Measurements from ENCODE around the gene KRT2.

Gene KRT2

DNA sequence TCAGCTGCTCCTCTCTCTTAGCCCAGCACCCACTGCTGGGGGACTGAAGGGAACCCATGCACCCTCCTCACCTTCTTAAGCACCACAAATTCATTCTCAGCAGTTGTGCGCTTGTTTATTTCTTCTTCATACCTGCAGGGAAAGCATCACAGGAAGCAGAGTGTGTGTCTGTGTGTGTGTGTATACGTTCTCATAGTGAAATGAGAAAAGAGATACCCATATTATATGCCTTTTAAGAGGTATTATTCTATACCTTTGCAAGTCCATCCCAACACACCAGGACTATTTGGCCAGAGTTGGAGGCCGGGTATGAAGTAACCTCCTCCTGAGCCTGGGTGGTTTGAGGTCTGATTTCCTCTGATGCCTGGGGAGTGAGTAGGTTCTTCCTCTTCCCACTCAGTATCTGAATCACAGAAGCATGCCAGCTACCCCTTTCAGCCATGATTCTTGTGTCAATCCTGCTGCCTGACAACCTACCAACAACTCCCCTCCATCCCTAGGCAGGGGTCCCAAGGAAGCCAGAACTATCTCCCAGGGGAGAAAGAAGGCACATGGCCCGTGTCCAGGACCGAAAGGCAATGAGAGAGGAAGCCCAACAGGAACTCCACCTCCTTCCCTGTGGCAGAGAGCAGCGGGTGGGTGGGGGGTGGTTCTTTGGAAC lies 36.7 kb downstream of the KRT2 start:
- peak; percentile 41 for DNase-seq (ENCODE audit: low read depth)

DNA sequence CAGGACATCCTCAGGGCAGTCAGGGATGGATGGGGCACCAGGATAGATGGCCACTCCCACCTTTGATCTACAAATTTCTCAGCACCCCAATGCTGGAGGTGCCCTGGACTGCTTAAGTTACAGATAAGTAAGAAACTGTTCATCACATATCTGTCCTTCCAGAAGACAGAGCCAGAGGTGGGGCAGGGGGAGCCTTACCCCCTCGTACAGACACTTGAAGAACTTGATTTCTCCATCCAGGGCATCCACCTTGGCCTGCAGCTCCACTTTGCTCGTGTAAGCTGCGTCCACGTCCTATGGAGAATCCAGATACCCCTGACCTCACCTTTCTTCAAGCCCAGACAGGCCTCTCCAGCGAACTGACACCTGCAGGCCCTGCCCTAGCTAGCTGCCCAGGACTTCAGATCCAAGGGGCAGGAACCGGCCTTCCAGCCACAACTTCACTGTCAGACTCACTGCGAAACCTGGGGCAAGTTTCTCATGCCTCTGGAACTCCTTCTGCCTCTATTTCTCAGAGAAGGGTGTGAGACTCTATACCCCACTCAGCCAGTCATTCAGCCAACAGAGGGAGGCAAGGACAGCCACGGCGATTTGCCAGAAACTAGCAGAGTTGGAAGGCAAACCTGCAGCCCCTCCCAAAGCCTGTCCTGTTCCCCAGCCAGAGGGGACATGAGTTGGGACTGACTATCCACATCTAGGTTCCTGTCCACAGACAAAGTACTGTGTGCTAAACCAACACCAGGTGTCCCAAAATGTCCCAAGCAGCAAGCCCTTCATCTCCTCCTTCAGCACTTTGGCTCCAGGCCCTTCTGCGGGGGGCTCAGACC lies 37.4 kb downstream of the KRT2 start:
- no peak for DNase-seq (ENCODE audit: low read depth)

DNA sequence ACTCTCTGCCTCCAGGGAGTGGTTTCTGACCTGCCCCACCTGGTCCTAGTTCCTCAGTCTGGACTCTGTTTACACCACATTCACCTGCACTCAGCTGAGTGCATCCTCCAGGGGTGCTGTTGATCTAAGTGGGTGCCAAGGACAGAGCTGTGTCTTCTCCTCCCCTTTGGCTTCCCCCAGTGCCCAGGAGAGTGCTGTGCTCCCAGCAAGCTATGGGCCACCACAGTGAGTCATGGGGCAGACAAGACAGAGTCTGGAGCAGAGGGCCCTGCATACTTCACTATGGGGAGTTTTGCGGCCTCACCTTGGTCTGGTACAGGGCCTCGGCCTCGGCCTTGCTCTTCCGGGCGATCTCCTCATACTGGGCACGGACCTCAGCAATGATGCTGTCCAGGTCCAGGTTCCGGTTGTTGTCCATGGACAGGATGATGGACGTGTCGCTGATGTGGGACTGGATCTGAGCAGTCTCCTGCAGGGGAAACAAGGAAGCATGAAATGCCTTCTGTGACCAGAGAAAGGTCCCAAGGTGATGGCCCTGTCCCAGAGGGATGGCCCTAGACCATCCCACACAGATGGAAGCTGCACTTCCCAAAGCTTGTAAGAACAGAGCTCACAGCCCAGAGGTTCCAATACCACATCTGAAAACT lies 38.5 kb downstream of the KRT2 start:
- DNase-seq (ENCODE audit: low read depth) = no peak

DNA sequence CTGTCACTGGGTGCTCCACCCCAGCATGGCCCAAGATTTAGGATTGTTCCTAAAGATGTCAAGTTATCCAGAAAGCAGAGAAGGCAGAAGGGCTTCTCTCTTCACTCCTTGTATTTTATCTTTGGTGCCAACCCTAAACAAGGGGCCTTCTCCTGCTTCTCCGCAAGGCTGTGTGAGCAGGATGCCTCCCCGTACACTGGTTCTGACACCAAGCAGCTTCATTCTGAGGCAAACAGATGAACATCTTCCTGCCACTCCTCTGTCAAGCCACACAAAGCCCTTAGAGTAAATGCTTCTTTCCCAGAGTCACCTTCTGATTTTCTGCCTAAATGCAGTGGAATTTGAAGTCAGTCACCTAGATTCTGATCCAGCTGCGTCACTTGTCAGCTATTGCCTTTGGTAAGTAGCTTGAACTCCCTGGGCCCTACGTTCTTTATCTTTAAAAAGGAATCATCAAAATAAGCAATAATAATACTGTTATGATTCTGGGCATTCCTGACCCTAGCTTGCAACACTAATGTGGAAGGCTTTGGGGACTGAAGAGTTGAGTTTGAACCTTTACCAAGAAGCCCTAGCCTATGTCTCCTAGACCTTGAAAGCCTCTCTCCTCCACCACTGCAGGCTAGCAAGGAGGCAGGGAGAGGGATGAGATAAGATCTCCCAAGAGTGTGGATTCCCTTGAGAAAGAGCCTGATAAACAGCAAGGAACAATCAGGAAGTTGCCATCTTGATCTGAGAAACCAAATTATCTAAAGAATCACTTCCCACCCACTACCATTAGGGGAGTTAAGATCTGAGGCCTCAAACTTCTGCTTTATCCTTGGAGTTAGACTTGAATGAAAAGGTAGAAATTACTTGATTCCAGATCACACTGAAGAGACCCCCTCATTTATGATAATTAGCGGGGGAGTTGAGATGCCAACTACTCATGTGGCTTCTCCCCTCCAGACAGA lies 39.3 kb downstream of the KRT2 start:
- DNase-seq (ENCODE audit: low read depth) = no peak

DNA sequence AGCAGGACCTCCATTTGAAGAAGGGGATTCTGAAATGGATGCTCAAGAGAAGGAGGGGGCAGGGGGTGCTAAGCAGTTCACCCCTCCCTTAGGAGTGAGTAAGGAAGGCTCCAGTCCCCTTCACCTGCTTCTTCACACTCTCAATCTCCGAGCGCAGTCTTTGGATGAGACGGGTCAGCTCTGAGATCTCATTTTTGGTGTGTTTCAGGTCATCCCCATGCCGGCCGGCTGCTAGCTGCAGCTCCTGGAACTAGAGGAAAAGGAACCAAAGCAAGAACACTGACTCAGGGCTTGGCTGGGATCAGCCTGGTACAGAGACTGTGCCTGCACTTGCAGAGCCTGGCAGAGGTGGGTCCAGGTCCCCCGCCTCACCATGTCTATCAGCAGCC lies 40.9 kb downstream of the KRT2 start:
- no peak for DNase-seq (ENCODE audit: low read depth)

DNA sequence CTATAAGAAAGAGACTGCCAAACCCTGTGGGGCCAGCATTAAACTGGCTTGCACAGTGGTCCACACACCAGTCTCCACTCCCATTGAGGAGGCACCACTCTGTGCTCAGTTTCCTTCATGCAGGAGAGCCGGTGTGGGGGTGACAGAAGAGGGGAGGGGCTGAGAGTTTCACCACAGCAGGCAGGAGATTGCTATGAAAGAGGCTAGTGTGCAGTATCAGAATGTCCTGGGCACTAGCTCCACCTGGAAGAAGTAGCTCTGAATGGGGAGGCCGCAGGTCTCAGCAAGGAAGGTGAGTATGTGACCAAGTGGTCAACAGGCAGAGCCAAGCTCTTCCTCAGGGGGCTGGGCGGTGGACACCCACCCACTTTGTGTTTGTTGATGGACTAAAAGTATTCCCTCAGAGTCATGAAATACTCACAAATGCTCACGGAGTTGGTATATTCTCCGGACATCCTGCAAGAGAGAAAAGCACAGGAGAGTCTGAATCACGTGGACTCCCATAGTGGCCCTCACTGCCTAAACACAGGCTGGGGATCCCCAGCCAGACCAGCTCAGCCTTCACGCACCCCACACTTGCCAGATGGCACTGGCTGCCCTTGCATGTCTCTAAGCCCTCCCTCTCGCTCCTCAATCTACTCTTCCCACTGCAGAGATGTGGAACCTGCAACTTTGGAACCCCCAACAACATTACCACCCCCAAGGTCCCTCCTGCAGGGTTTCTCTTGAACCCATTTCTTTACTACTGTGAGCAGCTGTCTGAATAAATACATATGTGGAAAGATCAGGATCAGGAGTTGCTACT lies 43.0 kb downstream of the KRT2 start:
- no peak for DNase-seq (ENCODE audit: low read depth)

DNA sequence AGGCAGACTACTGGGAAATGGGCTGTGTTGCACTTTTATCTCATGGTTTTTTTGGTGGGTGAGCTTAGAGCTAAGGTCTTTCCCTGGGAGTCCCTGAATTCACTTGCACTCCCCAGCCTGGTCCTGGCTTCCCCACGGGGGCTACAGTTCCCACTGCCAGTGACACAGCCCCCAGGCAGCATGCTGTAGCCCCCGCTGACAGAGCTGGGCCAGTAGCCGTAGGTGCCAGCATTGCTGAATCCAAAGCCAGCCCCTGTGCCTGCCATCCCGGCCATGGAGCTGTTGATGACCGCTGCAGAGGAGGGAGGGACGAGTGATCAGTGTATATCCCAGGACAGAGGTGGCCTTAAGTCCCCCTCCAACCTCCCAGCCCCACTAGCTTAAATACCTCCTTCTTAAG lies 43.9 kb downstream of the KRT2 start:
- no peak for DNase-seq (ENCODE audit: low read depth)

DNA sequence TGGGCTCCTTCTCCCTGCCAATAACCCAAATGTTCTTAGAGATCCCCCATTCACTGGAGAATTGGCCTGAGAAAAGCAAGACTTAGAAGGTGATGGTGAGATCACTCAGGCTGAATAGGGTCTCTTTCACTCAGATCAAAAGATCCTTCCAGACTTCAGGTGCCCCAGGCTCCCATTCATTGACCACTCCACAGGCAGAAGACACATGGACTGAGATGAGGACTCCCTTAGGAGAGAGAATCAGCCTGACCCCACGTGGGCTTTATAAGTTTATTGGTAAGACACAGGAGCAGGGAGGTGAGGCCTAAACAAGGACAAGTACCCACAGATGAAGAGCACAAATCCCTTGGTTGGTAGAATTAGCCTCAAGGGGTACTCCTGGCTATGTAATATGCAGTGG lies 44.7 kb downstream of the KRT2 start:
- DNase-seq (ENCODE audit: low read depth) = no peak

DNA sequence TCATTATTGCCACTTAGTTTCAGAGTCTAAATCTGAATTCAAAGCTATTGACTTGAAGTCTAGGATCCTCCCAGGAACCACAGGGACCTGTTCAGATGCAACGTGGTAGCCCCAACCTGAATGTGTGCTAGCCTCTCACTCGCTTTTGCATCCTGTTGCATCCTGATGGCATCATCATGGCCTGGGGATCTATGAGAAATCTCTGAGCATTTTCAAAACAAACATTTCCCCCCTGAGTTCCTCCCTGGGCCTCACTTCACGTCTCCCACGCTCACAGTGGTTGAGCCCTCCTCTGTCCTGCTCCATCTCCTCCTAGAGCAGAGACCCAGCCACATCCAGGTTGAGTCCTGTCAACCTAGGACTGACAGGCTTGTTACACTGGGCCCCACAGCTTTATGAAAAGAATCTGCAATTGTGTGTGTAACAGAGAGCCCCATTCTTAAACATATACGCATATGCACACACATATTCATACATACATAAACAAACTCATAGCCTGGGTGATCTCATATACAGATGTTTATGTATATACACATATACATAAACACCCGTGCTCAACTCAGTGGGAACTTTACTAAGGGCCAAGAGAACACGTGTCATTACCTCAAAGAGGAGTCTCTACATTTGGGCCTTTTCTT lies 45.3 kb downstream of the KRT2 start:
- no peak for DNase-seq (ENCODE audit: low read depth)

DNA sequence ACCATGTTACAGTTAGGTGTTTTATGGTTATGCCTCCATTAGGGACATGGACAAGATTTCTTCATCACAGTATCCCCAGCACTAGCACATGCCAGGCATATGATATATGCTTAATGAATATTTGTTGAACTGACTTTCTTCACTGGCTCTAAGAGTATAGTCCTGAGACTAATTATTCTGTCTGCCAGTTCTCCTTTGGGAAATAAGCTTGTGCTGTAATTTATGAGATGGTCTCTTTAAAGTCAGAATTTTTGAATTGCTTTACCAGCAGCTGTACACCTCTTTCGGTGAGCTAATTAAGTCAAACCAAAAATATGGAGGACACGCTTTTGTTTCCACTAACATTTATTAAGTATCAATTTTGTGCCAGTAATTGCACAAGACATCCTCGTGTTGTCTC lies 45.9 kb downstream of the KRT2 start:
- DNase-seq (ENCODE audit: low read depth) = no peak

DNA sequence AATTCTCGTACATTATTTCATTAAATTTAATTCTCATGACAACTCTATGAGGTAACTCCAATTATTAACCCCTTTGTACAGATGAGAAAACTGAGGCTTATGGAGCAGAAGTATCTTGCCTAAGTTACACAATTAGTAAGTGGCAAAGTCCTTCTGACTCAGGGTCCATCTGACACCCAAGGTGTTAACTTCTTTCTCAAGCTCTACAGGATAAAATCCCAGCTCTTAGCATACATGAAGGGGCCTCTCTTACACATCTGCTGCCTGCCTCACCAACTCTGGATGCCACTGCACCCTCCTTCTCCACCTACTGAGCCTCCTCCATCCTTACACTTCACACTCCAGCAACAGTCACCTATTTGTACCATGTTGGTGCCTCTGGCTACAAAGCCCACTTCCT lies 46.5 kb downstream of the KRT2 start:
- no peak for DNase-seq (ENCODE audit: low read depth)

DNA sequence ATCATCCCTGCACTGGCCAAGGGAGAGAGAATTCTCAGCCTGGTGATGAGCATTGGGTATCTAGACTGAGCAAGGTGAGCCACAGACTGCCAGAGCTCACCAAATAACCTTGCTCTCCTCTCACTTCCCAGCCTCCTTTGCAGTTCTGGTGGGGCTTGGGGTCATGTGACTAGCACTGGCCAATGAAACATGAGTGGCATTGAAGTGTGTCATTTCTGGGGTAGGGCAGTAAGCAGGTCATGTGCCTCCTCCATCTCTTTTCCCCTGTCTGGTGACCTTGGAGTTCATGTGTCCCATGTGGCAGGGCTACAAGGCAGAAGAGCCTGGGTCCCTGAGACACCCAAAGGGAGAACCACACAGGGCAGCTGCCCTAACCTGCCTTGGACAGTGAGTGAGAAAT lies 47.2 kb downstream of the KRT2 start:
- no peak for DNase-seq (ENCODE audit: low read depth)

DNA sequence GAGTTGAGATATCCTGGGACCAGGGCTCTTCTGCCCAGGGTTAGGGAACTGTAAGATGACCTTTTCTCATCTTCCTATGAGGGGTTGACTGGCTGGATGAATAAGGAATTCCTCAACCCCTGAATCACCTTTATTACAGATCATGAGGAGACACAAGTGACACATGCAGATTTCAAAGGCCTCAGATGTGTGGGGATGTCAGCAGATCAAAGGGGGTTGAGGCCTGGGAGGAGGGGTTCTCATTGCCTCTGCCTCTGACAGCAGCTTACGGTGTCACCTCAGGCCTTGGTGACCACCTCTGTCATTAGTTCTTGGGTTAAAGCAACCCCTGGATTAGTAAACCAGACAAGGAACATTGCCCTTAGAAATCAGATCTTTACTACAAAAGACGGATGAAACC lies 48.7 kb downstream of the KRT2 start:
- peak; percentile 43 for DNase-seq (ENCODE audit: low read depth)

DNA sequence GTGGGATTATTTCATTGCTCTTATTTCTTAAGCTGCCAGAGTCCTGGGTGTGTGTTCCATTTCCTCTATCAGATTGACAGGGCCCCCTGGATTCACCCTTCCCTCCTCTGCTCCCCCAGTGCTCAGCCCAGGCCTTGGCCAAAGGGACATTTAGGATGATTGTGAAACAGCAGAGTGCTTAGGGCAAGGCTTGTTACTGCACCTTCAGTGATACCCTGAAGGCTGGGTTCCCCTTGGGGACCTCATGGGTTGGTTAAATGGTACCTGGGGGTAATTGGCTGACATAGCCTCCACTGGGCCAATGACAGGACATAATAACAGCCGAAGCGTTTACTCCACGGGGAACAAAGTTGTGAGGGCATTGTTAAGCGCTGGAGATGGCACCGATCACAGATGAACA lies 49.5 kb downstream of the KRT2 start:
- no peak for DNase-seq (ENCODE audit: low read depth)

DNA sequence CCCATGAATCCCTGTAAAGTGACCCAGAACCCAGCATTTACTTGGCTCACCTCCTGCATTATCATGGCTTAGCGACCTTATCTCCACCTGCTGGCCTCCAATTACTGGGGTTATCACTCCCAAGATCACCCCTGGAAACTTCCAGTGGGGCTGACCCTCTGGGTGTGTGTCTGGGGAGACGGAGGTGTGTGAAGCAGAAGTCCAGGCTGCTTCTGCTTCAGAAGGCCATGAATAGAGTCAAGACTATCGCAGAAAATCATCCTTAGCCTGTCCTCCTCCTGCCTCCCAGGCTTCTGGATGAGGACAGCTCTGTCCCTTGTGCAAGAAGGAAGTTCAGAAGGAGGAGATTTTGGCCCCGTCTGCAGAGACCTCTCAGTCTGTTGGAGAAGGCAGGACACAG lies 50.3 kb downstream of the KRT2 start:
- DNase-seq (ENCODE audit: low read depth) = no peak

DNA sequence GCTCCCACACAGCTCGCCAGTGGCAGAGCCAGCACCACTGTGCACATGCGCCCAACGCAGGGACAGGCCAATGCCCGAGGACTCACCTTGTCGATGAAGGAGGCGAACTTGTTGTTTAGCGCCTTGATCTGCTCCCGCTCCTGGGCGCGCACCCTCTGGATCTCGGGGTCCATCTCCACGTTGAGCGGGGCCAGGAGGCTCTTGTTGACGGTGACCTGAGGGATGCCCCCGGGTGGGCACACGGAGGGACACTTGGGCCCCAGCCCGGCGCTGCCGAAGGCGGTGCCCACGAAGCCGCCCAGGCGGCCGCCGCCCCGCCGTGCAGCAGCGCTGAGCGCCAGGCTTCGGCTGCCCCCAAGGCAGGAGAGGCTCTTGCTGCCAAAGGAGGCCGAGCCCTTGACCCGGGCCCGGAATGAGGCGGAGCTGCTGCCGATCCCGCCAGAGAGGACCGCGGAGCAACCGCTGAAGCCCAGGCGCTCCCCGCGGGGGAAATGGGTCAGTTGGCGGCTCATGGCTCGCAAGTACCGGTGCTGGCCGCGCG lies 51.0 kb downstream of the KRT2 start, which contains the start of gene KRT72:
Gene KRT72 (minus strand): TSS at position 523 of the 541 bp plus-strand sequence. CDS start 11 bp downstream, at position 512.
- no peak for DNase-seq (ENCODE audit: low read depth)

DNA sequence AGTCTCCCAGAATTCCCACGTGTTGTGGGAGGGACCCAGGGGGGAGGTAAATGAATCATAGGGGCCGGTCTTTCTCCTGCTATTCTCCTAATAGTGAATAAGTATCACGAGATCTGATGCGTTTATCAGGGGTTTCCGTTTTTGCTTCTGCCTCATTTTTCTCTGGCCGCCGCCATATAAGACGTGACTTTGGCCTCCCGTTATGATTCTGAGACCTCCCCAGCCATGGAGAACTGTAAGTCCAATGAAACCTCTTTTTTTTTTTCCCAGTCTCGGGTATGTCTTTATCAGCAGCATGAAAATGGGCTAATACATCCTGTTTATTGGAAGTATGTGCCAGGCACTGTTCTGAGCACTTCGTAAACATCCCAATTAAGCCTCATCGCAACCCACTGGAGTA lies 51.5 kb downstream of the KRT2 start:
- no peak for DNase-seq (ENCODE audit: low read depth)

DNA sequence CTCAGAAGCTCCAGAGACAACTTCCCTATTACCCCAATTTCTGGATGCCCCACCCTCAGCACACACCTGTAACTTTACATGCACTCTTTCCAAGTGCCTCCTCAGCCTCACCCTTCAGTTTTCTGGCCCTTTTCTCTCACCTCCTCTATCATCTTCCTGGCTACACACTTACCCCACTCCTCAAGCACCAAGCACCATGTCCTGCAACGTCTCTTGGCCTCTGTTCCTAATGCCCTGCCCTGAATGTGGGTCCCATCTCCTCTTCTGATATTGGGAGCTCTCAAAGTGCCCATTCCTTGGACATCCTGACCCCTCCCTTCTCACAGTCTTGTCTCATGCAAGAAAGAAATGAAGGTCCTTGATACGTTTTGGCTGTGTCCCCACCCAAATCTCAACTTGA lies 51.9 kb downstream of the KRT2 start:
- DNase-seq (ENCODE audit: low read depth) = no peak

DNA sequence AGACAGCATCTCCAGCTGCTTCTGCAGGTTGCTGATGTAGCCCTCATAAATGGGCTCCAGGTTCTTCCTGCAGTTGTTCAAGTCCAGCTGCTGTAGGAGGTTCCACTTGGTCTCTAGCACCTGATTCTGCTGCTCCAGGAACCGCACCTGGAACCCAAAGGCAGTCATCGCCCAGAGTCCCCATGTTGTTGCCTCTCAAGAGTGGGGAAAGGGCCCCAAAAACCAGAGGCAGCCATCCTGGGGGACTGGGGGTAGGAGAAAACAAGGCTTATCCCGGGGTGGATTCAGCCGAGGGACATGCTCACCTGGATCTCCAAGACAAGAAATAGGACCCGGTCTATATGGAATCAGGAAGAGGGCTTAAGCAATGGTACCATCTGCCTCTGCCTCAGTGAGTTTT lies 53.0 kb downstream of the KRT2 start:
- DNase-seq (ENCODE audit: low read depth) = no peak

Data from stimulated activated CD4-positive, alpha-beta T cell treated with anti-CD3 and anti-CD28 coated beads, Interleukin-2, amount 100 ng/mL, for 4 hours (primary cell).